Activated naive CD8-positive, alpha-beta T cell treated with anti-CD3 and anti-CD28 coated beads, Interleukin-2, amount 50 U/mL, for 24 hours (primary cell): ENCODE data around the gene VDAC1.
A peak's percentile ranks its signal among the peaks of the same experiment; 100 is the strongest.

Experiments
- ATAC-seq: fragments of 150-1000 bp; cut with Tn5 transposase; one replicate; pipeline ENCODE4 v1.10.0; 2021
- DNase-seq: peaks from one replicate; pipeline ENCODE4 v3.0.0; 2021
- H3K27ac Mint-ChIP-seq: one replicate; pipeline ENCODE4 v1.8.0; 2021; ENCODE audit warnings: mild to moderate bottlenecking, mixed read lengths
- H3K27me3 Mint-ChIP-seq: one replicate; pipeline ENCODE4 v1.8.0; 2021; ENCODE audit warnings: mixed read lengths
- H3K36me3 Mint-ChIP-seq: one replicate; pipeline ENCODE4 v1.8.0; 2021; ENCODE audit warnings: low read depth, mixed read lengths
- H3K4me1 Mint-ChIP-seq: one replicate; pipeline ENCODE4 v1.8.0; 2021; ENCODE audit warnings: mixed read lengths
- H3K4me3 Mint-ChIP-seq: one replicate; pipeline ENCODE4 v1.8.0; 2021; ENCODE audit warnings: mild to moderate bottlenecking, moderate library complexity, mixed read lengths
- H3K9me3 Mint-ChIP-seq: one replicate; pipeline ENCODE4 v1.8.0; 2021; ENCODE audit warnings: mixed read lengths

Gene VDAC1

GRCh38 chr5:134006115-134006514 is 1.3 kb upstream of the VDAC1 start:
- Mint-ChIP-seq H3K36me3 (peaks cover 27% of the 10 kb centered on the region), H3K9me3 (no peaks in the 10 kb centered on the region), H3K4me1 (peaks cover 41% of the 10 kb centered on the region), H3K27me3 (no peaks in the 10 kb centered on the region), H3K27ac (no peak overlapping the region), H3K4me3 (peak overlapping the region; percentile 88)
- DNase-seq: no peak
- no peak for ATAC-seq

- ATAC-seq (no peak), DNase-seq (peak; percentile 52)
- Mint-ChIP-seq H3K4me3 (peak overlapping the region; percentile 88), H3K36me3 (peaks cover 31% of the 10 kb centered on the region), H3K9me3 (no peaks in the 10 kb centered on the region), H3K27ac (peak overlapping the region; percentile 89), H3K27me3 (no peaks in the 10 kb centered on the region), H3K4me1 (peaks cover 45% of the 10 kb centered on the region)
Measured at GRCh38 chr5:134005417-134006061, 764 bp upstream of the VDAC1 start.

- H3K9me3 Mint-ChIP-seq: no peaks in the 10 kb centered on the region
- DNase-seq: peak; percentile 64
- H3K4me3 Mint-ChIP-seq: peak overlapping the region; percentile 94
- H3K27me3 Mint-ChIP-seq: no peaks in the 10 kb centered on the region
- H3K4me1 Mint-ChIP-seq: peaks cover 58% of the 10 kb centered on the region
- H3K36me3 Mint-ChIP-seq: peaks cover 42% of the 10 kb centered on the region
- peak; percentile 5 for ATAC-seq
- H3K27ac Mint-ChIP-seq: peak overlapping the region; percentile 99
Measured at GRCh38 chr5:134003817-134004625, 754 bp downstream of the VDAC1 start.

GRCh38 chr5:134003064-134003816 is 1.5 kb downstream of the VDAC1 start:
- Mint-ChIP-seq H3K27me3 (no peaks in the 10 kb centered on the region), H3K9me3 (no peaks in the 10 kb centered on the region), H3K4me1 (peaks cover 61% of the 10 kb centered on the region), H3K4me3 (peak overlapping the region; percentile 94), H3K36me3 (peaks cover 42% of the 10 kb centered on the region), H3K27ac (peak overlapping the region; percentile 99)
- DNase-seq (peak; percentile 60), ATAC-seq (no peak)

GRCh38 chr5:134001938-134002731 is 2.6 kb downstream of the VDAC1 start:
- H3K4me3 Mint-ChIP-seq: peak overlapping the region; percentile 94
- peaks cover 65% of the 10 kb centered on the region for H3K4me1 Mint-ChIP-seq
- H3K36me3 Mint-ChIP-seq: peaks cover 42% of the 10 kb centered on the region
- ATAC-seq: no peak
- H3K27ac Mint-ChIP-seq: peak overlapping the region; percentile 99
- DNase-seq: no peak
- H3K27me3 Mint-ChIP-seq: no peaks in the 10 kb centered on the region
- H3K9me3 Mint-ChIP-seq: no peaks in the 10 kb centered on the region

- no peak overlapping the region for H3K4me3 Mint-ChIP-seq
- no peaks in the 10 kb centered on the region for H3K9me3 Mint-ChIP-seq
- peak overlapping the region; percentile 69 for H3K27ac Mint-ChIP-seq
- no peak for DNase-seq
- peaks cover 46% of the 10 kb centered on the region for H3K36me3 Mint-ChIP-seq
- H3K27me3 Mint-ChIP-seq: no peaks in the 10 kb centered on the region
- H3K4me1 Mint-ChIP-seq: peaks cover 66% of the 10 kb centered on the region
- no peak for ATAC-seq
Measured at GRCh38 chr5:134000696-134001453, 3.9 kb downstream of the VDAC1 start.

- H3K36me3 Mint-ChIP-seq: peaks cover 48% of the 10 kb centered on the region
- DNase-seq (no peak), ATAC-seq (no peak)
- no peaks in the 10 kb centered on the region for H3K27me3 Mint-ChIP-seq
- no peaks in the 10 kb centered on the region for H3K9me3 Mint-ChIP-seq
- peaks cover 65% of the 10 kb centered on the region for H3K4me1 Mint-ChIP-seq
- no peak overlapping the region for H3K4me3 Mint-ChIP-seq
- peak overlapping the region; percentile 1 for H3K27ac Mint-ChIP-seq
Measured at GRCh38 chr5:134000091-134000511, 4.7 kb downstream of the VDAC1 start.

GRCh38 chr5:133998807-133999206 is 6.0 kb downstream of the VDAC1 start:
- peaks cover 75% of the 10 kb centered on the region for H3K4me1 Mint-ChIP-seq
- no peaks in the 10 kb centered on the region for H3K27me3 Mint-ChIP-seq
- no peaks in the 10 kb centered on the region for H3K9me3 Mint-ChIP-seq
- ATAC-seq: no peak
- H3K36me3 Mint-ChIP-seq: peaks cover 47% of the 10 kb centered on the region
- no peak overlapping the region for H3K27ac Mint-ChIP-seq
- no peak overlapping the region for H3K4me3 Mint-ChIP-seq
- DNase-seq: no peak

- Mint-ChIP-seq H3K27ac (no peak overlapping the region), H3K27me3 (no peaks in the 10 kb centered on the region), H3K36me3 (peaks cover 46% of the 10 kb centered on the region), H3K4me3 (no peak overlapping the region), H3K9me3 (no peaks in the 10 kb centered on the region), H3K4me1 (peaks cover 74% of the 10 kb centered on the region)
- DNase-seq (no peak), ATAC-seq (no peak)
Measured at GRCh38 chr5:133998042-133998441, 6.7 kb downstream of the VDAC1 start.

GRCh38 chr5:133996683-133997252 is 8.0 kb downstream of the VDAC1 start:
- no peak overlapping the region for H3K4me3 Mint-ChIP-seq
- H3K36me3 Mint-ChIP-seq: peaks cover 37% of the 10 kb centered on the region
- H3K27me3 Mint-ChIP-seq: no peaks in the 10 kb centered on the region
- DNase-seq (no peak), ATAC-seq (no peak)
- no peaks in the 10 kb centered on the region for H3K9me3 Mint-ChIP-seq
- H3K4me1 Mint-ChIP-seq: peaks cover 61% of the 10 kb centered on the region
- H3K27ac Mint-ChIP-seq: no peak overlapping the region

GRCh38 chr5:133995883-133996563 is 8.8 kb downstream of the VDAC1 start:
- peaks cover 55% of the 10 kb centered on the region for H3K4me1 Mint-ChIP-seq
- H3K9me3 Mint-ChIP-seq: no peaks in the 10 kb centered on the region
- no peak overlapping the region for H3K4me3 Mint-ChIP-seq
- H3K27ac Mint-ChIP-seq: no peak overlapping the region
- ATAC-seq (no peak), DNase-seq (no peak)
- H3K36me3 Mint-ChIP-seq: peaks cover 38% of the 10 kb centered on the region
- no peaks in the 10 kb centered on the region for H3K27me3 Mint-ChIP-seq

GRCh38 chr5:133995341-133995740 is 9.4 kb downstream of the VDAC1 start:
- H3K27me3 Mint-ChIP-seq: no peaks in the 10 kb centered on the region
- H3K9me3 Mint-ChIP-seq: no peaks in the 10 kb centered on the region
- H3K4me3 Mint-ChIP-seq: no peak overlapping the region
- peak; percentile 30 for ATAC-seq
- H3K27ac Mint-ChIP-seq: peak overlapping the region; percentile 53
- H3K36me3 Mint-ChIP-seq: peaks cover 40% of the 10 kb centered on the region
- DNase-seq: no peak
- H3K4me1 Mint-ChIP-seq: peaks cover 50% of the 10 kb centered on the region

- H3K36me3 Mint-ChIP-seq: peaks cover 40% of the 10 kb centered on the region
- ATAC-seq (no peak), DNase-seq (no peak)
- no peaks in the 10 kb centered on the region for H3K9me3 Mint-ChIP-seq
- peak overlapping the region; percentile 53 for H3K27ac Mint-ChIP-seq
- H3K27me3 Mint-ChIP-seq: no peaks in the 10 kb centered on the region
- H3K4me3 Mint-ChIP-seq: no peak overlapping the region
- H3K4me1 Mint-ChIP-seq: peaks cover 46% of the 10 kb centered on the region
Measured at GRCh38 chr5:133994990-133995333, 9.8 kb downstream of the VDAC1 start.
